Pons (tissue), 1 donor: ENCODE results near the gene TMEM182.
A peak's percentile ranks its signal among the peaks of the same experiment; 100 is the strongest.

ENCODE experiments used
- DNase-seq: peaks from one replicate; pipeline ENCODE4 v3.0.0-alpha.2; 2016; ENCODE audit warnings: low spot score

TMEM182 gene

DNA sequence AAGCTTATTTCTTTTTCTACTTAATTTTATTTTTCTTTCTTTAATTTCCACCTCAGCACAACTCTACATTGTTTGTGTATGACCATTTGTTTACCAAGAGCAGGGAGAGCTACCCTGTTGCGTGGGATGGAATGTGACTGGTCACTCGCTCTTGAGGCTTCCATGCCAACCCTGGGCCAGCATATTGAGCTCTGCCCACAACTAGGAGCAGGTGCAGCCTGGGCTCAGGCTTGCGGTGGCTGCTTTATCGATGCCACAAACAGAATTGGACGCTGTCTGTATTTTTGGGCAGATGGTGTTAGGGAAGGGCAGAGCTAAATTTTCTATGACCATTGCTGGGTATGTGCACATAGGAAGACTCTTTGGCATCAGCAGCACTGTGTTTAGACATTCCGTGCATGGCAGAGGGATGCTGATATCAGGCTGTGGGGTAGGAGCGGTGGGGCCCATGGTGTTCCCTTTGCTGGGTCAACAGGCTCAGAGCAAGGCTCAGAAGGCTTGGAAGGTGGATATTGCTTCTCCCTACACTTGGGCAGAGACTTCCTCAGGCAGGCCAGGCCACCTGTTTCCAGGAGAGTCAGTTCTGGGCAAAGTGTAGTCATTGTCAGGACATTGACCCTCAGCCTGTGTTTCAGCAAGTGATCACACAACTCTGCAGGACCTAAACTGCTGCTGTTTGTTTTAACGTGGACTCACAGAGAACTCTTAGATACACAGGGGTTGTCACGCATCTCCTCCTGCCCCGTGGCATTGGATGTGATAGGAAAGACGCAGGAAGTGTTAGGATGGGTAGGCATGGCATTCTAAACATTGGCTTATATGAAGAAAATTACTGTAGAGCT is 40.2 kb downstream of the TMEM182 start:
- DNase-seq, result no peak

GRCh38 chr2:102803041-102803896 is 41.4 kb downstream of the TMEM182 start:
- no peak for DNase-seq

DNA sequence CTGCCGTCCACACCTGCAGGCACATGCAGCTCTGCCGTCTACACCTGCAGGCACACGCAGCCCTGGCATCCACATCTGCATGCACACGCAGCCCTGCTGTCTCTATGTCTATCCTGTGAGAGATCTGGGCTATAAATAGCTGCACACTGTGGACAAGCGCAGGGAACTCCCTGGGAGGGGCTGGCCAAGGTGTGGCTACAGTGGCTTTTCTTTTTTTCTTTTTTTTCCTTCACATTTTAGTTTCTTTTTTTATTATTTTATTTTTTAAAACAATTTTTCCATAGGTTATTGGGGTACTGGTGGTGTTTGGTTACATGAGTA is 42.0 kb downstream of the TMEM182 start:
- DNase-seq, result no peak

- peak; percentile 86 for DNase-seq
Measured at GRCh38 chr2:102806250-102806837, 44.5 kb downstream of the TMEM182 start.

GRCh38 chr2:102809291-102810189 is 47.7 kb downstream of the TMEM182 start:
- no peak for DNase-seq

DNA sequence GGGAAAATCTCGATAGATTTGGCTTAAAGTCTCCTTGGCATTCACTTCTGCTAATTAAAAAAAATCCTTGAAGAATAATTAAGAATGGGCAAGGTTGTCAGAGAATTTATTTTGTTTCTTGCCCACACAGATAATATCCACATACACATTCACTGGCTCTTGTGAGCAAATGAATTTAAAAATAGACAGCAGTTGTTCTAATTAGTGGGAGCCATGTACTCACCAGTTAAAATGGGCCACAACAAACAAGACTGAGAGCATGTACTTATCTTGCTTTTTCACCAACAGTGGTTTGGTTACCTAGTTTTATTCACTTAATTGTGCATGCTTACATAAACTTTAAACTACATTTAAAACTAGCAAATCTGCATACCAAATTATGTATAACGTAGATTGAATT is 53.5 kb downstream of the TMEM182 start:
- no peak for DNase-seq

DNA sequence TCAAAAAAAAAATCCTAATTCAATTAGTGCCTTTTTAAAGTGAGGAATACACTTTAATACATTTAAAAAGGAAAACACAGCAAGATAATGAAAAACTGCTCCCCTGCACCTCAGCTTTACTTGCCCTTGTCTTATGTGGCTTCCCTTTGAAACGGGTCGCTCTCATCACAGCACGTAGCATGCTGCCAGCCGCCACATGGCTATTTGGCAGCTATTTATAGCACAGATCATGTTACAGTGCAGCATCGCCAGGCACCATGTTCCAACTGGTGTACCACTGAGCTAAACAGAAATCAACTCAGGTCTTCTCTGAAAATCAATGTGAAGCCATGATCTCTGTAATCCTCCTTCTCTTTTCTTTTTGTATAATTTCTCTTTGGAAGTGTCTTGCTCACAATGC is 65.1 kb downstream of the TMEM182 start:
- DNase-seq, result peak; percentile 46

DNA sequence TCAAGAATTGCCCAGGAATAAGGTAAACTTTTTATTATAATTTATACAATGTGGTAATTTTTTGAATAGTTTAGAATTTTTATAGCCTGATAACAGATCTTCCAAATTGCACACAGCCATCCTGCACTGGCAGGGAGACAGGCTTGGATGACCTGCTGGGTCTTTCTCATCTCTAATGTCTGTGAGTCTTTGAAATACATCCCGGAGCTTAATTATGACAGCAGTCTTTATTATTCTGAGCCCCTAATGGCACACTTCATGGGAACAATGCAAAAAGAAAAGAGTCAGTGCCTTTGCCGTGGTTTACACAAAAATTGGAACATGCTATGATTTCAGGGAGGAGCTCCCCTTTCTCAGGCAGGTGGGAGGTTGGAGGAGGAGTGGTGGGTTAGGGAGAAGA is 71.0 kb downstream of the TMEM182 start:
- no peak for DNase-seq

DNA sequence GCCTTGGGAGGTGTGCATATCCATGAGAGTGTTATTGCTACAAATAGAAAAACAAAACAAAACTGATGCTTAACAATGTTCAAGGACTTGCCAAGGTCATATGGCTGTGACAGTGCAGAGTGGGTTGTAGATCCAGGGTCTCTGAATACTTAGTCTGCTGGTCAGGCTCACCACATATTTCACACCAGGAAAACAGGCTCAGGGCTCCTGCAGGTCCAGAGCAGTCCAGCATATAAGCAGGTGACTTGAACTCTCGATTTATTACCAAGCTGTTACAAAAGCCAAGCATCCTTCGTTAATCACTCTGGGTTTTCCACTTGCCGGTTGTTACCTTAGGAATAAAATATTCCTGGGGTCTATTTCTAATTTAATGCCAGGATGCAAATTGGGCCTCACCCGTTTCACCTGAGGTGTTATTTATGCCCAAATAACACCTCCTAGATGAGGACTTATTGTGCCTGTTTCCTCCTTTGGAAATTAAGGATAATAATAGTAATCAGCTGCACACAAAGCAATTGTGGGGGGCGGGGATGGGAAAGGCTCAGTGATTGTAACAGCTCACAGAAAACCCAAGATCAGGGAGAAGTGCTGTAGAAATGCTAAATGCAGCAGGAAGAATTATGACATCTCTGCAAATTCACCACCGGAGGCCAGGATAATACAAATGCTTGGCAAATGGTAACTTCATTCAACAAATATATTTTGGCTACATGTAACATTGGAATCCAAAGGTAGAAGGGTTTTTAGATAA is 72.9 kb downstream of the TMEM182 start:
- no peak for DNase-seq

- no peak for DNase-seq
Measured at GRCh38 chr2:102837626-102838198, 75.9 kb downstream of the TMEM182 start.

- peak; percentile 59 for DNase-seq
Measured at GRCh38 chr2:102839668-102840388, 78.0 kb downstream of the TMEM182 start.

GRCh38 chr2:102841107-102841840 is 79.4 kb downstream of the TMEM182 start:
- peak; percentile 74 for DNase-seq

DNA sequence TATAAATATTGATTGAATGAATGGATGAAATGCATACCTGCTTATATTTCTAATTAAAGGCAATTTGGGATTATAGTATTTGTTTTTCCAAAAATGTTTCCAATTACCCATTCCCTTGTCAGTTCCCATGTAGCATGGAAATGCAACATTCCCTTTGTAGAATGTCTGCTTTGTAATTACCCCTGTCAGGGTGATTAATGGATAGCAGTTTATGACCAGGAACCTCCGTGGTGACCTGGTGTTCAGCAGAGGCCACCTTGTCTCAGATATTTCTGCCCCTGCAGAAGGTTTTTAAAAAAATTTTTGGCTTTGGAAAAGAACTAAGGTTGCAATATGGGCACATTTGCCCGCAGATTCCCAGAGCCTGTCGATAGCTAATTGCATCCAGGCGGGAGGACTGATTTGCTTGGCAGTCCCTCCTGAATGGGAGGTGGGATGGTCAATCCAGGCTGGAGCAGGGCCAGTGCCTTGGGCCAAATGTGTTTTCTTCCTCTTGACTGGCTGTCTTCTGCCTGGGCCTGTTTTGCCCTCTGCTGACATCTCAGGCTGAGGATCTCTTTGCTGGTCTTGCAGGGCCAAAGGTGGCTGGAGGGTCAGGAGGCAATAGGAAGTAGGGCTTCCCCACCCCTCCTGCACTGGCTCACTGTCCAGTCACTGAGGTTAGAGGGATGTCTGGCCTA is 82.1 kb downstream of the TMEM182 start:
- no peak for DNase-seq

DNA sequence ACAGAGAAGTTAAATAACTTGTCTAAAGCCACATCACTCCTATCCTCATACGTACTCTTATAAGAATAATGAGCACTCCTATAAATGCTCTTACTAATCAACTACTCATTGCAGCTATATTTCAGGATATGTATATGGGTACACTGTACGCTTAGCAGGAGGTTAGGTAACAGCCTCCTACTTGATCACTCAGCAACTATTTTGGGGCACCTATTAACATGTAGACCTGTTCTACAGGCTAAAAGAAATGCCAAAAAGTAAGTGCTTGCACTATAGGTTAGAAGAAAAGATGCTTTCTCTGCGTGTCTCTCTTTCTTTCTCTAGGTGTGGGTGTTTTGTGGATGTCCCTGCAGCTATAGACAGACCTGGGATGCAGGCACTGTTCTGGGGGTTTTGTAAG is 83.1 kb downstream of the TMEM182 start:
- DNase-seq, result no peak

DNA sequence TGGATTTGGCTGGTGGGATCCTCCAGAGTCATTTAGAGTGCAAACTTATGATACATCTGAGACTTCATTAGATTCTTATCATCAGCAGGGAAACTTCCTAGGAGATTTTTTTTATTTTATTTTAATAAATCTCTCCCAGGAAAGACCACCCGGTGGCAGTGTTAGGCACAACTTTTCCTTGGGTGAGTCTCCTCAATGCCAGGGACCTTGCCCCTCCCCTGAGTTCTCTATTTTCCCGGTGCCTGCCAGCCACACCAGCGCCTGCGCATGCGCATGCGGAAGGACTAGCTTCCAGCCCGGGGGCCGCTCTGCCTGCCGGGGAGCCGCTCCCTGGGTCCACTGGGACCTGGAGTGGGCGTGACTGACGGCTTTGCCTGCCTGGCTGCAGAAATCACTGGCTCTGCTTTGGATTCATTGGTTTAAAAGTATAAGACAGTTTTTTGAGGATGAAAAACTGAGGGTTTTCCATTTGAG is 86.6 kb downstream of the TMEM182 start:
- DNase-seq, result peak; percentile 75

GRCh38 chr2:102850888-102851287 is 89.1 kb downstream of the TMEM182 start:
- DNase-seq, result no peak

DNA sequence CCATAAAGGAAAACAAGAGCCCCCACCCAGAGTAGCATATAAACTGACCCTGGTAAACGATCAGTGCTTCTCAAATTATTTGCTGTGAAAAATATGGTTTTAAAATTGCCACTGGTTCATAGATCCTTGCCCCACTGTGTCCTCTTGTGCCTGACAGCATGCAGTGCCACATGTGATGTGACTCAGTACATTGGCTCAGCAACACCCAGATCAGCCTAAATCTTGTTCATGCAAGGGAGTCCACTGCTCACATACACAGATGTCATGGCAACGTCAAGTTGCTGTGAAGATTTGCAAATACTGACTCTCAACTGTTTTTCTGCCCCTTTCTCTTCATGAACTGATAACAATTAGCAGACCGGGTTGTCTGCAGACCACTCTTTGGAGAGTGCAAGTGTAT is 91.0 kb downstream of the TMEM182 start:
- DNase-seq, result no peak
